MM.1S (cell line): ENCODE measurements around the gene TADA2A.

Experiments used
- DNase-seq: peaks from one replicate; pipeline ENCODE4 v3.0.0-alpha.2; 2015
- H2AFZ ChIP-seq: fragments of 300-600 bp; sonication (generic); 2 replicates; pipeline ENCODE4 v1.6.0; 2016; ENCODE audit warnings: antibody characterized with exemption, low read length
- H3F3A ChIP-seq: fragments of 300-600 bp; sonication (generic); 2 replicates; pipeline ENCODE4 v1.6.1; 2016; ENCODE audit warnings: mild to moderate bottlenecking, antibody characterized with exemption, low read length, moderate library complexity, mixed read lengths; ENCODE audit not compliant: insufficient read depth
- H3K27ac ChIP-seq: fragments of 300-600 bp; sonication (generic); 2 replicates; pipeline ENCODE4 v1.5.1; 2016; ENCODE audit warnings: mild to moderate bottlenecking, low read length
- H3K27me3 ChIP-seq: fragments of 300-600 bp; sonication (generic); replicated peaks from 2 replicates; pipeline ENCODE4 v1.6.0; 2016; ENCODE audit warnings: low read length; ENCODE audit not compliant: insufficient read depth
- H3K36me3 ChIP-seq: fragments of 300-600 bp; sonication (generic); replicated peaks from 2 replicates; pipeline ENCODE4 v1.6.1; 2016; ENCODE audit warnings: mild to moderate bottlenecking, low read length, mixed read lengths; ENCODE audit not compliant: insufficient read depth
- H3K4me1 ChIP-seq: fragments of 300-600 bp; sonication (generic); 2 replicates; pipeline ENCODE4 v1.6.1; 2016; ENCODE audit warnings: low read length, mixed read lengths
- H3K4me2 ChIP-seq: fragments of 300-600 bp; sonication (generic); 2 replicates; pipeline ENCODE4 v1.6.0; 2016; ENCODE audit warnings: low read depth, low read length
- H3K4me3 ChIP-seq: fragments of 300-600 bp; sonication (generic); 2 replicates; pipeline ENCODE4 v1.5.1; 2016; ENCODE audit warnings: low read length, mixed read lengths
- H3K79me2 ChIP-seq: fragments of 300-600 bp; sonication (generic); 2 replicates; pipeline ENCODE4 v1.6.1; 2016; ENCODE audit warnings: mixed run types, low read length, mixed read lengths
- H3K9ac ChIP-seq: fragments of 300-600 bp; sonication (generic); 2 replicates; pipeline ENCODE4 v1.6.1; 2016; ENCODE audit warnings: low read length, mixed read lengths
- H3K9me2 ChIP-seq: fragments of 300-600 bp; sonication (generic); replicated peaks from 2 replicates; pipeline ENCODE4 v1.6.1; 2016; ENCODE audit warnings: mild to moderate bottlenecking, low read length, mixed read lengths; ENCODE audit not compliant: insufficient read depth
- H3K9me3 ChIP-seq: fragments of 300-600 bp; sonication (generic); replicated peaks from 2 replicates; pipeline ENCODE4 v1.6.1; 2016; ENCODE audit warnings: mild to moderate bottlenecking, low read length, mixed read lengths; ENCODE audit not compliant: insufficient read depth
- H4K20me1 ChIP-seq: fragments of 300-600 bp; sonication (generic); 2 replicates; pipeline ENCODE4 v1.6.1; 2016; ENCODE audit warnings: mild to moderate bottlenecking, low read length, moderate library complexity, mixed read lengths; ENCODE audit not compliant: insufficient read depth
- CTCF ChIP-seq: fragments of 300-600 bp; sonication (generic); IDR thresholded peaks from 2 replicates; pipeline ENCODE4 v1.5.1; 2016; ENCODE audit warnings: antibody characterized with exemption, low read length, mixed read lengths
- EZH2 ChIP-seq: fragments of 300-600 bp; sonication (generic); optimal IDR thresholded peaks from 2 replicates; pipeline ENCODE3; 2017; ENCODE audit warnings: low read depth, mild to moderate bottlenecking, antibody characterized with exemption, low read length, mixed read lengths
- EZH2phosphoT487 ChIP-seq: fragments of 300-600 bp; sonication (generic); IDR thresholded peaks from 2 replicates; pipeline ENCODE4 v1.6.1; 2018; ENCODE audit warnings: antibody characterized with exemption, low read length

The TADA2A gene

DNA sequence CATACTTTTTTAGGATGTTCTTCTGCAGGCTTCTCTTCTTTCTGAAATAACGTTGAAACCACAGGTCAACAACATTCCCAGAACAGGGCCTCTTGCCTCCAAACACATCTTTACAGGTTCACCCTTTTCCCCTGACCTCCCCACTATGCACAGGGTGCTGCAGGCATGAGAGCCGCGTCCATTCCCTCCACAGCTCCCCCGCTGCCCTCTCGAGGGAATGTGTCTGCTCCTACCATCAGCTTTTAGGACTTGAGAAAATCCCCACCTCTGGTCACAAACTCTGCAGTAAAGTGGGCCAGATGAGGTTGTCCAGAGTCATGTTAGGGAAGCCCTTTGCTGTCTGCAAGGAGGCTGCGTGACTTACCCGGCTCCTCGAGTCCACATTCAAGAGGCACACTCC lies 113.5 kb downstream of the TADA2A start:
- Histone ChIP-seq H3K4me1 (no peaks in the 10 kb centered on the region), H3K9me2 (no peaks in the 10 kb centered on the region), H3K79me2 (no peaks in the 10 kb centered on the region), H3K9me3 (no peaks in the 10 kb centered on the region), H3K36me3 (peaks cover 4% of the 10 kb centered on the region), H4K20me1 (no peaks in the 10 kb centered on the region), H3K4me2 (no peak overlapping the region), H3K27me3 (no peaks in the 10 kb centered on the region), H3F3A (no peaks in the 10 kb centered on the region; the same call in 1 of the 2 replicates), H3K27ac (no peak overlapping the region), H2AFZ (no peak overlapping the region), H3K4me3 (no peak overlapping the region), H3K9ac (no peak overlapping the region)
- TF ChIP-seq EZH2 (no peak), CTCF (no peak), EZH2phosphoT487 (no peak)
- no peak for DNase-seq

DNA sequence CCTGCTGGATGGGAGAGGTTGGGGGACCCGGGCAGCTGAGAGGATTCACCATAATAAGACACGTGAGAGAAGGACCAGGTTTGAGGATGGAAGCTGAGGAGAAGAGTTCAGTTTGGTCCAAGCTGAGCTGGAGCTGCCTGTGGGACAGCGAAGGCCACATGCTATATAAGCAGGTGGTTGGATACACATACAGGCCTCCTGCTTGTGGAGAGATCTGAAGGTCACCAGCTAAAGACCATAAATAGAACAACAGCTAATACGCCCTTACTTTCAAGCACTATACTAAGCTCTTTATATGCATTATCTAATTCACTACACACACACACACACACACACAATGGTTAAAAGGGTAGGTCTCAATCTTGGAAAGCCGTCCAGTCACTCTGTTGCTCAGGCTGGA lies 115.1 kb downstream of the TADA2A start:
- no peak for DNase-seq
- H3K36me3 ChIP-seq: peaks cover 4% of the 10 kb centered on the region; the same call in 1 of the 2 replicates
- no peaks in the 10 kb centered on the region for H3K9me3 ChIP-seq

DNA sequence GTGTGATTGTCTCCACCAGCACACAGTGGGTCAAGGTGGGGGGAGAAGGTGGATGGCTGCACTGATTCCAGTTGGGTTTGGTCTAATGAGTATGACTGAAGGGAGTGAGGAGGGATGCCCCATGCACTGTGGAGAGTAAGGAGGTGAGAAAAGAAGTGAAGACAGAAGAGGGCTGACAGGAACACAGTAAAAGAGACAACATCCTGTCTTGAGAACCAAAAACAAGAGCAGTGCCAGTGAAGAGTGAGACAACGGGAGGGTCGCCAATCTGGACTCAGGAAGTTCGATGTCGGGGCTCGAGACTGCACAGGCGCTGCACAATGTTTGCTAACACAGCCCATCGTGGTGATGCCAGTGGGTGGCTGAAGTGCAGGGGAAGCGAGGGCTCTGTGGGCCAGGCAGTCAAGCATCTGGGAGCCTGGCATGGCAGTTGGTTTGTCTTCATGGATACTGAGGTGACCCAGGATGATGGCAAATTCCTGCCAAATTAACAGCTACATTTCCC lies 117.1 kb downstream of the TADA2A start:
- Histone ChIP-seq H3F3A (no peaks in the 10 kb centered on the region), H4K20me1 (no peaks in the 10 kb centered on the region), H3K36me3 (peaks cover 4% of the 10 kb centered on the region; the same call in 1 of the 2 replicates), H3K9me2 (no peaks in the 10 kb centered on the region), H3K4me1 (no peaks in the 10 kb centered on the region), H3K9me3 (no peaks in the 10 kb centered on the region), H3K4me3 (no peak overlapping the region), H3K79me2 (no peaks in the 10 kb centered on the region), H3K4me2 (no peak overlapping the region), H2AFZ (no peak overlapping the region), H3K9ac (no peak overlapping the region), H3K27me3 (no peaks in the 10 kb centered on the region), H3K27ac (no peak overlapping the region)
- TF ChIP-seq EZH2phosphoT487 (no peak), CTCF (no peak), EZH2 (no peak)
- DNase-seq: no peak

More for the DNA sequence above, 115.1 kb downstream of the TADA2A start:
- Histone ChIP-seq H3K4me3 (no peak overlapping the region), H3K4me1 (no peaks in the 10 kb centered on the region), H3K27me3 (no peaks in the 10 kb centered on the region), H3K9ac (no peak overlapping the region), H3K27ac (no peak overlapping the region), H2AFZ (no peak overlapping the region), H3K9me2 (no peaks in the 10 kb centered on the region), H3K79me2 (no peaks in the 10 kb centered on the region), H3F3A (no peaks in the 10 kb centered on the region; the same call in 1 of the 2 replicates), H4K20me1 (no peaks in the 10 kb centered on the region), H3K4me2 (no peak overlapping the region)
- TF ChIP-seq EZH2phosphoT487: no peak
- TF ChIP-seq CTCF: no peak
- no peak for TF ChIP-seq EZH2
